Fibroblast of lung (primary cell): ENCODE measurements around the gene ALS2CL. TPM values are rescaled to one million over a fixed set of nuclear protein-coding genes. Genes with fewer than 3 reads are reported as not detected.

Experiments used
- DNase-seq, 2 donors: peaks; one replicate each; pipeline versions ENCODE4 v3.0.0 to v3.0.0-alpha.2; 2010; ENCODE audit warnings: low read depth in 2 of 2
- H2AFZ ChIP-seq: 2 replicates; pipeline ENCODE4 v1.5.1; 2012; ENCODE audit warnings: low read length, control low read depth, inconsistent platforms
- H3K27ac ChIP-seq: 2 replicates; pipeline ENCODE4 v1.5.1; 2011; ENCODE audit warnings: low read length, control low read depth; ENCODE audit not compliant: insufficient read depth
- H3K27me3 ChIP-seq: 2 replicates; pipeline ENCODE4 v1.5.1; 2011; ENCODE audit warnings: mild to moderate bottlenecking, low read length; ENCODE audit not compliant: control insufficient read depth, insufficient read depth
- H3K36me3 ChIP-seq: 2 replicates; pipeline ENCODE4 v1.5.1; 2011; ENCODE audit warnings: low read length; ENCODE audit not compliant: control insufficient read depth, insufficient read depth
- H3K4me1 ChIP-seq: 2 replicates; pipeline ENCODE4 v1.5.1; 2011; ENCODE audit warnings: low read length; ENCODE audit not compliant: control insufficient read depth, insufficient read depth; ENCODE audit errors: extremely low read depth
- H3K4me2 ChIP-seq: 2 replicates; pipeline ENCODE4 v1.5.1; 2011; ENCODE audit warnings: low read length, control low read depth; ENCODE audit not compliant: insufficient read depth; ENCODE audit errors: extremely low read depth
- H3K4me3 ChIP-seq, 4 experiments: fragments of 200-600 bp in 1 of 4; sonication (generic) in 1 of 4; replicated peaks in 1 of 4; 2 replicates each; pipeline ENCODE4 v1.5.1; 2011 to 2016; ENCODE audit warnings: low read length in 4 of 4, low read depth in 3 of 4, mild to moderate bottlenecking in 3 of 4, control low read depth in 2 of 4, inconsistent platforms in 1 of 4, mixed read lengths in 1 of 4; ENCODE audit not compliant: insufficient read depth in 1 of 4; ENCODE audit errors: control extremely low read depth in 1 of 4
- H3K79me2 ChIP-seq: 2 replicates; pipeline ENCODE4 v1.5.1; 2012; ENCODE audit warnings: mild to moderate bottlenecking, low read length, inconsistent platforms; ENCODE audit not compliant: control insufficient read depth, insufficient read depth
- H3K9ac ChIP-seq: 2 replicates; pipeline ENCODE4 v1.5.1; 2011; ENCODE audit warnings: mild to moderate bottlenecking, low read length, control low read depth; ENCODE audit not compliant: insufficient read depth
- H3K9me3 ChIP-seq: 2 replicates; pipeline ENCODE4 v1.5.1; 2012; ENCODE audit warnings: low read depth, low read length; ENCODE audit not compliant: control insufficient read depth, insufficient read depth
- H4K20me1 ChIP-seq: 2 replicates; pipeline ENCODE4 v1.5.1; 2011; ENCODE audit warnings: low read length; ENCODE audit not compliant: control insufficient read depth, insufficient read depth; ENCODE audit errors: extremely low read depth
- CTCF ChIP-seq, 2 donors: IDR thresholded peaks in 1 of 2; conservative IDR thresholded peaks in 1 of 2; 1 replicate in 1 of 2; 2 replicates in 1 of 2; pipeline ENCODE4 v1.5.1; 2011 to 2012; ENCODE audit warnings: low read length in 2 of 2, control low read depth in 1 of 2, inconsistent platforms in 1 of 2, low read depth in 1 of 2, mild to moderate bottlenecking in 1 of 2
- EZH2 ChIP-seq: IDR thresholded peaks from 2 replicates; pipeline ENCODE4 v1.5.1; 2012; ENCODE audit warnings: low read length, control low read depth, mild to moderate bottlenecking; ENCODE audit errors: missing control alignments
- polyA plus RNA-seq, 2 donors: library from polyadenylated mRNA; depleted of rRNA in 1 of 2; stranded (reverse) in 1 of 2; unstranded in 1 of 2; fragments of >200 nt; gene quantifications; 2 replicates each; pipeline ENCODE4 v1.2.1, GENCODE V29; 2011 to 2012; ENCODE audit warnings: missing spikeins in 1 of 2
- total RNA-seq: library from RNA; depleted of rRNA; stranded (reverse); fragments of >200 nt; gene quantifications from 2 replicates; pipeline ENCODE4 v1.2.1, GENCODE V29; 2014

ALS2CL gene
- total and polyA plus RNA-seq, 2 donors (not counting 1 experiment from before 2014, with no cell fraction given) = 4.4 to 19.7 TPM

- no peak overlapping the region for H2AFZ ChIP-seq
- H3K79me2 ChIP-seq = no peaks in the 10 kb centered on the region
- H3K9me3 ChIP-seq = no peaks in the 10 kb centered on the region
- no peak for DNase-seq
- H3K9ac ChIP-seq = no peak overlapping the region
- no peak overlapping the region for H3K4me3 ChIP-seq
- no peak overlapping the region for H3K27ac ChIP-seq
- H3K36me3 ChIP-seq = no peaks in the 10 kb centered on the region
- H3K4me1 ChIP-seq = no peaks in the 10 kb centered on the region
- H3K4me2 ChIP-seq = no peak overlapping the region
- H4K20me1 ChIP-seq = no peaks in the 10 kb centered on the region
- TF ChIP-seq EZH2 = no peak
- no peak for TF ChIP-seq CTCF (conservative IDR thresholded peaks at IDR 0.05 in 1 of 2, IDR thresholded peaks at IDR 0.05 in 1 of 2; ENCODE audit: low read depth in 1 of 2, low read length in 2 of 2)
- no peaks in the 10 kb centered on the region for H3K27me3 ChIP-seq
Measured at GRCh38 chr3:46684891-46685290, 8.6 kb downstream of the ALS2CL start.

GRCh38 chr3:46682974-46683373 is 10.5 kb downstream of the ALS2CL start:
- Histone ChIP-seq H3K4me1 (no peaks in the 10 kb centered on the region), H3K4me3 (no peak overlapping the region)

DNA sequence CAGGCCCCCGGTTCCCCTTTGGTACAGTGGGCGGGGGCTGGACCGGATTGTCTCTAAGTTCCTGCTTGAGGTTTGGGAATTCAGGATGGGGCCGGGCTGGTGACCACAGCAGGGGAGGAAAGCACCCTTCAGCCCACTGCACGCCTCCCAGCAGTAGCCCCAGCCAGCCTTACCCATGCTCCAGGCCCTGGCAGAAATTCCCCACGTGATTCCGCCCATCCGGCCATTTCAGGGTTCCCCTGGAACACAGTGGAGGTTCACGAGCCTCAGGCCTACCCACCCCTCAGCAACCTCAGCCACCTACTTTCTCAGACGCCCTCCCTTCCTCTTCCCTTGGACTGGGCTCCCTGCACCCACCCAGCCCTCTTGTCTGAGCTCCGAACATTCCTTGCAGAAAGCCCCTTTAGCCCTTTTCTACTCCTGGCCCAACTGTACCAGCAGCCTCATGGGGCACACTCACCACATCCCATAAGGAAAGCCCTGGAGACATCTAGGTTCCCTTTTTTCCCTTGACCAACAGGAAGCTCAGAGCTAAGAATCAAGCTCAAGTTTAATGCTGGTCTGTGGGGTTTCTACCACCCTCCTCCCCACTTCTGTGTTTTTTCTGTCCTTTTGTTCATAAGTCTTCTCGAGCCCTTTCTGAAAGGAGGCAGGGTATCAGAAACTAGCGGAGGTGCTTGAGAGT is 11.5 kb downstream of the ALS2CL start:
- Histone ChIP-seq H3K4me3 (no peak overlapping the region), H3K9ac (no peak overlapping the region), H3K27ac (no peak overlapping the region), H3K4me2 (no peak overlapping the region), H3K4me1 (no peaks in the 10 kb centered on the region), H4K20me1 (no peaks in the 10 kb centered on the region), H2AFZ (no peak overlapping the region), H3K27me3 (no peaks in the 10 kb centered on the region), H3K36me3 (no peaks in the 10 kb centered on the region), H3K79me2 (no peaks in the 10 kb centered on the region), H3K9me3 (no peaks in the 10 kb centered on the region)
- no peak for TF ChIP-seq EZH2
- no peak for TF ChIP-seq CTCF (conservative IDR thresholded peaks at IDR 0.05 in 1 of 2, IDR thresholded peaks at IDR 0.05 in 1 of 2; ENCODE audit: low read depth in 1 of 2, low read length in 2 of 2)
- no peak for DNase-seq

More at GRCh38 chr3:46682974-46683373, 10.5 kb downstream of the ALS2CL start:
- no peak overlapping the region for H3K4me2 ChIP-seq
- H3K36me3 ChIP-seq = no peaks in the 10 kb centered on the region
- TF ChIP-seq EZH2 = no peak
- no peak for TF ChIP-seq CTCF (conservative IDR thresholded peaks at IDR 0.05 in 1 of 2, IDR thresholded peaks at IDR 0.05 in 1 of 2; ENCODE audit: low read depth in 1 of 2, low read length in 2 of 2)
- no peak overlapping the region for H2AFZ ChIP-seq
- no peak overlapping the region for H3K27ac ChIP-seq
- H3K27me3 ChIP-seq = no peaks in the 10 kb centered on the region
- no peaks in the 10 kb centered on the region for H3K79me2 ChIP-seq
- H3K9me3 ChIP-seq = no peaks in the 10 kb centered on the region
- no peak overlapping the region for H3K9ac ChIP-seq
- no peak for DNase-seq
- H4K20me1 ChIP-seq = no peaks in the 10 kb centered on the region
